H7 (cell line): ENCODE data around the gene TRIM42. TPM values are rescaled to one million over a fixed set of nuclear protein-coding genes. Genes with fewer than 3 reads are reported as not detected.

Experiments
- DNase-seq: peaks from one replicate; pipeline ENCODE4 v3.0.0; 2012
- H3K27me3 ChIP-seq: 2 replicates; pipeline ENCODE4 v1.6.0; 2011; ENCODE audit warnings: mild to moderate bottlenecking, low read length; ENCODE audit not compliant: control insufficient read depth, insufficient read depth
- H3K36me3 ChIP-seq: replicated peaks from 2 replicates; pipeline ENCODE4 v1.5.1; 2011; ENCODE audit warnings: low read length; ENCODE audit not compliant: control insufficient read depth, insufficient read depth
- H3K4me3 ChIP-seq: 2 replicates; pipeline ENCODE4 v1.5.1; 2011; ENCODE audit warnings: low read depth, mild to moderate bottlenecking, control low read depth, low read length, moderate library complexity; ENCODE audit not compliant: insufficient read depth
- total RNA-seq: library from RNA; depleted of rRNA; stranded (reverse); fragments of >200 nt; shearing (Covaris generic); gene quantifications from 2 replicates; pipeline ENCODE4 v1.2.3, GENCODE V29; 2014; rRNA removed

Gene TRIM42
- not detected in 2 replicates for total RNA-seq

GRCh38 chr3:140677764-140678163, at the start of gene TRIM42:
TSS of gene TRIM42 (plus strand) at chr3:140678064. CDS start at chr3:140678230, 166 bp downstream.
- Histone ChIP-seq H3K36me3 (no peaks in the 10 kb centered on the region), H3K27me3 (no peaks in the 10 kb centered on the region), H3K4me3 (no peak within 1 kb of the TSS)
- DNase-seq = no peak

- Histone ChIP-seq H3K4me3 (no peak overlapping the region), H3K36me3 (no peaks in the 10 kb centered on the region), H3K27me3 (no peaks in the 10 kb centered on the region)
- no peak for DNase-seq
Observed at GRCh38 chr3:140628606-140629005, 49.3 kb upstream of the TRIM42 start.

GRCh38 chr3:140629357-140630137, 48.3 kb upstream of the TRIM42 start:
- H3K36me3 ChIP-seq = no peaks in the 10 kb centered on the region
- no peak for DNase-seq
- no peaks in the 10 kb centered on the region for H3K27me3 ChIP-seq
- no peak overlapping the region for H3K4me3 ChIP-seq

- no peak for DNase-seq
- H3K27me3 ChIP-seq = no peaks in the 10 kb centered on the region
- no peak overlapping the region for H3K4me3 ChIP-seq
- H3K36me3 ChIP-seq = no peaks in the 10 kb centered on the region
Observed at GRCh38 chr3:140630366-140630765, 47.5 kb upstream of the TRIM42 start.

- H3K4me3 ChIP-seq = no peak overlapping the region
- no peak for DNase-seq
- no peaks in the 10 kb centered on the region for H3K27me3 ChIP-seq
- no peaks in the 10 kb centered on the region for H3K36me3 ChIP-seq
Observed at GRCh38 chr3:140630866-140631265, 47.0 kb upstream of the TRIM42 start.

- DNase-seq = no peak
- Histone ChIP-seq H3K27me3 (no peaks in the 10 kb centered on the region), H3K4me3 (no peak overlapping the region), H3K36me3 (no peaks in the 10 kb centered on the region)
Observed at GRCh38 chr3:140635276-140635675, 42.6 kb upstream of the TRIM42 start.

GRCh38 chr3:140636406-140637138, 41.3 kb upstream of the TRIM42 start:
- H3K27me3 ChIP-seq = no peaks in the 10 kb centered on the region
- H3K36me3 ChIP-seq = no peaks in the 10 kb centered on the region
- no peak overlapping the region for H3K4me3 ChIP-seq
- no peak for DNase-seq

GRCh38 chr3:140651287-140651686, 26.6 kb upstream of the TRIM42 start:
- H3K36me3 ChIP-seq = no peaks in the 10 kb centered on the region
- no peaks in the 10 kb centered on the region for H3K27me3 ChIP-seq
- H3K4me3 ChIP-seq = no peak overlapping the region

GRCh38 chr3:140655678-140656077, 22.2 kb upstream of the TRIM42 start:
- H3K27me3 ChIP-seq = no peaks in the 10 kb centered on the region
- no peak for DNase-seq
- no peaks in the 10 kb centered on the region for H3K36me3 ChIP-seq
- no peak overlapping the region for H3K4me3 ChIP-seq

More at GRCh38 chr3:140651287-140651686, 26.6 kb upstream of the TRIM42 start:
- DNase-seq = no peak

GRCh38 chr3:140664111-140664510, 13.8 kb upstream of the TRIM42 start:
- DNase-seq = no peak
- Histone ChIP-seq H3K36me3 (no peaks in the 10 kb centered on the region), H3K4me3 (no peak overlapping the region), H3K27me3 (no peaks in the 10 kb centered on the region)

- no peak for DNase-seq
- no peaks in the 10 kb centered on the region for H3K27me3 ChIP-seq
- no peaks in the 10 kb centered on the region for H3K36me3 ChIP-seq
- no peak overlapping the region for H3K4me3 ChIP-seq
Observed at GRCh38 chr3:140682586-140682985, 4.7 kb downstream of the TRIM42 start.

- H3K36me3 ChIP-seq = no peaks in the 10 kb centered on the region
- H3K27me3 ChIP-seq = no peaks in the 10 kb centered on the region
- H3K4me3 ChIP-seq = no peak overlapping the region
- DNase-seq = no peak
Observed at GRCh38 chr3:140686128-140686527, 8.3 kb downstream of the TRIM42 start.

- Histone ChIP-seq H3K4me3 (no peak overlapping the region), H3K36me3 (no peaks in the 10 kb centered on the region), H3K27me3 (no peaks in the 10 kb centered on the region)
- no peak for DNase-seq
Observed at GRCh38 chr3:140686948-140687347, 9.1 kb downstream of the TRIM42 start.

GRCh38 chr3:140695361-140696061, 17.6 kb downstream of the TRIM42 start:
- Histone ChIP-seq H3K36me3 (no peaks in the 10 kb centered on the region), H3K4me3 (no peak overlapping the region), H3K27me3 (no peaks in the 10 kb centered on the region)
- no peak for DNase-seq
